ENCODE measurements around the gene GTPBP10. TPM values are rescaled to one million over a fixed set of nuclear protein-coding genes. Genes with fewer than 3 reads are reported as not detected.

Gene GTPBP10
- total and polyA plus RNA-seq, 9 of the 15 experiments (the other 6 are each of a cell fraction or from before 2014, with no cell fraction given), result 34.6 to 89.8 (median 76.4) TPM

DNA sequence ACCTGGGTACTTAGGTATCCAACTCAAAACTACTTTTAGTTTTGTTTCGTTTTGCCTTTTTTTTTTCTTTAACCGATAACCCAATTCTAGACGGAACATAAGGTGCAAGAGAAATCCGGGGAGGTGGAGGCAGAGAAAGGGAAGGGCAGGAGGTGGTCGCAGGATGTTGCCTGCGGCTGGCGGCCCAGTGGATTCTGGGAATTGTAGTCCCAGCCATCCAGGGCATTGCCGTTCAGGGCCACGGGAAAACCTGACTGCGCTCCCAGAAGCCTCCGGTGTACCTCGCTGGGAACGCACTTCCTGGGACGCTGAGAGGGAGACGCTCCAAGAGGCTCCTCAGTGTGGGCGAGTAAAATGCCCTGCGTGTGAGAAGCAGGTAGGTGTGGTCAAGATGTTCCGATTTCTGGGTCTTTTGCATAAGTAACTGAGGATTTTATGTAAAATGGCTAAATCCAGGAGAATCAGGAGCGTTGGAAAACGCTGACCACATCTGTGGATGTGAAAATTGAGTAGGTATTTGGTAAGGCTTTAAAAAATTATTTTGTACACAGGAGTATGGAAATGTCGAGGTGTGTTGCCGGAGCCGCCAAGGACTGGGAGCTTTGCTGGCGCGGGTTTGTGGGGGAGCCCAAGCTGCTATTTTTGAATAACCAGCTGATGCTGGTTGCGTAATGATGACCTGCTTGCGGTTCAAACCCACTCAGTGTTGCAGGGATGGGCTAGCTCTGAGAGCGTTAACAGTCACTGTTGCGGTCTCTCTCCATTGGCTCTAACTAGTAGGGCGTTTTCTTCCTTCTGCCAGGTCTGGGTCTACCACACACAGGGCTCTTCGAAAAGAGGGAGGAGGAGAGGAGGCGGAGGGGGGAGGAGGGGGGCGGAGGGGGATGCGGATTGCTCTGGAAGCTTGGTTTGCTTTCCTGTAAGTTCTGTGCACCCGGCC lies 56.9 kb downstream of the GTPBP10 start, which contains the start of gene CLDN12 (continued):
- TF ChIP-seq, protein P1, sequence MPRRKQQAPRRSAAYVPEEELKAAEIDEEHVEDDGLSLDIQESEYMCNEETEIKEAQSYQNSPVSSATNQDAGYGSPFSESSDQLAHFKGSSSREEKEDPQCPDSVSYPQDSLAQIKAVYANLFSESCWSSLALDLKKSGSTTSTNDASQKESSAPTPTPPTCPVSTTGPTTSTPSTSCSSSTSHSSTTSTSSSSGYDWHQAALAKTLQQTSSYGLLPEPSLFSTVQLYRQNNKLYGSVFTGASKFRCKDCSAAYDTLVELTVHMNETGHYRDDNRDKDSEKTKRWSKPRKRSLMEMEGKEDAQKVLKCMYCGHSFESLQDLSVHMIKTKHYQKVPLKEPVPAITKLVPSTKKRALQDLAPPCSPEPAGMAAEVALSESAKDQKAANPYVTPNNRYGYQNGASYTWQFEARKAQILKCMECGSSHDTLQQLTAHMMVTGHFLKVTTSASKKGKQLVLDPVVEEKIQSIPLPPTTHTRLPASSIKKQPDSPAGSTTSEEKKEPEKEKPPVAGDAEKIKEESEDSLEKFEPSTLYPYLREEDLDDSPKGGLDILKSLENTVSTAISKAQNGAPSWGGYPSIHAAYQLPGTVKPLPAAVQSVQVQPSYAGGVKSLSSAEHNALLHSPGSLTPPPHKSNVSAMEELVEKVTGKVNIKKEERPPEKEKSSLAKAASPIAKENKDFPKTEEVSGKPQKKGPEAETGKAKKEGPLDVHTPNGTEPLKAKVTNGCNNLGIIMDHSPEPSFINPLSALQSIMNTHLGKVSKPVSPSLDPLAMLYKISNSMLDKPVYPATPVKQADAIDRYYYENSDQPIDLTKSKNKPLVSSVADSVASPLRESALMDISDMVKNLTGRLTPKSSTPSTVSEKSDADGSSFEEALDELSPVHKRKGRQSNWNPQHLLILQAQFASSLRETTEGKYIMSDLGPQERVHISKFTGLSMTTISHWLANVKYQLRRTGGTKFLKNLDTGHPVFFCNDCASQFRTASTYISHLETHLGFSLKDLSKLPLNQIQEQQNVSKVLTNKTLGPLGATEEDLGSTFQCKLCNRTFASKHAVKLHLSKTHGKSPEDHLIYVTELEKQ (CRISPR knock-in tag; IDR thresholded peaks at IDR 0.05), result no peak
- TF ChIP-seq TEAD2 (tag; IDR thresholded peaks at IDR 0.05) (no peak), KLF13 (tag; IDR thresholded peaks at IDR 0.05; ENCODE audit: borderline replicate concordance, low read depth) (no peak), HDGF (IDR thresholded peaks at IDR 0.05) (no peak), SUPT5H (IDR thresholded peaks at IDR 0.05) (peak; percentile 84), LCOR (CRISPR knock-in tag; IDR thresholded peaks at IDR 0.05) (0 out of 2 replicates have a peak, but pooled peaks have one; percentile 65), ZNF75A (CRISPR knock-in tag; IDR thresholded peaks at IDR 0.05) (no peak), FOXA3 (CRISPR knock-in tag; conservative IDR thresholded peaks at IDR 0.05 in 1 of 2, IDR thresholded peaks at IDR 0.05 in 1 of 2) (no peak), SIX5 (IDR thresholded peaks at IDR 0.05; ENCODE audit: borderline replicate concordance in 1 of 2, insufficient read depth in 1 of 2, low read depth in 1 of 2, low read length in 2 of 2) (peak; percentile 57 to 65; a peak in 3 of 4 replicates), BCOR (IDR thresholded peaks at IDR 0.05) (no peak), PPARD (CRISPR knock-in tag; IDR thresholded peaks at IDR 0.05) (no peak)
- TF ChIP-seq, protein P2, sequence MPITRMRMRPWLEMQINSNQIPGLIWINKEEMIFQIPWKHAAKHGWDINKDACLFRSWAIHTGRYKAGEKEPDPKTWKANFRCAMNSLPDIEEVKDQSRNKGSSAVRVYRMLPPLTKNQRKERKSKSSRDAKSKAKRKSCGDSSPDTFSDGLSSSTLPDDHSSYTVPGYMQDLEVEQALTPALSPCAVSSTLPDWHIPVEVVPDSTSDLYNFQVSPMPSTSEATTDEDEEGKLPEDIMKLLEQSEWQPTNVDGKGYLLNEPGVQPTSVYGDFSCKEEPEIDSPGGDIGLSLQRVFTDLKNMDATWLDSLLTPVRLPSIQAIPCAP (CRISPR knock-in tag; IDR thresholded peaks at IDR 0.05; ENCODE audit: borderline replicate concordance), result no peak
- TF ChIP-seq, protein P3, sequence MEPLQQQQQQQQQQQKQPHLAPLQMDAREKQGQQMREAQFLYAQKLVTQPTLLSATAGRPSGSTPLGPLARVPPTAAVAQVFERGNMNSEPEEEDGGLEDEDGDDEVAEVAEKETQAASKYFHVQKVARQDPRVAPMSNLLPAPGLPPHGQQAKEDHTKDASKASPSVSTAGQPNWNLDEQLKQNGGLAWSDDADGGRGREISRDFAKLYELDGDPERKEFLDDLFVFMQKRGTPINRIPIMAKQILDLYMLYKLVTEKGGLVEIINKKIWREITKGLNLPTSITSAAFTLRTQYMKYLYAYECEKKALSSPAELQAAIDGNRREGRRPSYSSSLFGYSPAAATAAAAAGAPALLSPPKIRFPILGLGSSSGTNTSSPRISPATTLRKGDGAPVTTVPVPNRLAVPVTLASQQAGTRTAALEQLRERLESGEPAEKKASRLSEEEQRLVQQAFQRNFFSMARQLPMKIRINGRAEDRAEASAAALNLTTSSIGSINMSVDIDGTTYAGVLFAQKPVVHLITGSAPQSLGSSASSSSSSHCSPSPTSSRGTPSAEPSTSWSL (CRISPR knock-in tag; IDR thresholded peaks at IDR 0.05; ENCODE audit: borderline replicate concordance), result no peak
- TF ChIP-seq, protein P4, sequence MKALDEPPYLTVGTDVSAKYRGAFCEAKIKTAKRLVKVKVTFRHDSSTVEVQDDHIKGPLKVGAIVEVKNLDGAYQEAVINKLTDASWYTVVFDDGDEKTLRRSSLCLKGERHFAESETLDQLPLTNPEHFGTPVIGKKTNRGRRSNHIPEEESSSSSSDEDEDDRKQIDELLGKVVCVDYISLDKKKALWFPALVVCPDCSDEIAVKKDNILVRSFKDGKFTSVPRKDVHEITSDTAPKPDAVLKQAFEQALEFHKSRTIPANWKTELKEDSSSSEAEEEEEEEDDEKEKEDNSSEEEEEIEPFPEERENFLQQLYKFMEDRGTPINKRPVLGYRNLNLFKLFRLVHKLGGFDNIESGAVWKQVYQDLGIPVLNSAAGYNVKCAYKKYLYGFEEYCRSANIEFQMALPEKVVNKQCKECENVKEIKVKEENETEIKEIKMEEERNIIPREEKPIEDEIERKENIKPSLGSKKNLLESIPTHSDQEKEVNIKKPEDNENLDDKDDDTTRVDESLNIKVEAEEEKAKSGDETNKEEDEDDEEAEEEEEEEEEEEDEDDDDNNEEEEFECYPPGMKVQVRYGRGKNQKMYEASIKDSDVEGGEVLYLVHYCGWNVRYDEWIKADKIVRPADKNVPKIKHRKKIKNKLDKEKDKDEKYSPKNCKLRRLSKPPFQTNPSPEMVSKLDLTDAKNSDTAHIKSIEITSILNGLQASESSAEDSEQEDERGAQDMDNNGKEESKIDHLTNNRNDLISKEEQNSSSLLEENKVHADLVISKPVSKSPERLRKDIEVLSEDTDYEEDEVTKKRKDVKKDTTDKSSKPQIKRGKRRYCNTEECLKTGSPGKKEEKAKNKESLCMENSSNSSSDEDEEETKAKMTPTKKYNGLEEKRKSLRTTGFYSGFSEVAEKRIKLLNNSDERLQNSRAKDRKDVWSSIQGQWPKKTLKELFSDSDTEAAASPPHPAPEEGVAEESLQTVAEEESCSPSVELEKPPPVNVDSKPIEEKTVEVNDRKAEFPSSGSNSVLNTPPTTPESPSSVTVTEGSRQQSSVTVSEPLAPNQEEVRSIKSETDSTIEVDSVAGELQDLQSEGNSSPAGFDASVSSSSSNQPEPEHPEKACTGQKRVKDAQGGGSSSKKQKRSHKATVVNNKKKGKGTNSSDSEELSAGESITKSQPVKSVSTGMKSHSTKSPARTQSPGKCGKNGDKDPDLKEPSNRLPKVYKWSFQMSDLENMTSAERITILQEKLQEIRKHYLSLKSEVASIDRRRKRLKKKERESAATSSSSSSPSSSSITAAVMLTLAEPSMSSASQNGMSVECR (CRISPR knock-in tag; IDR thresholded peaks at IDR 0.05), result peak; percentile 46; the same call in 1 of the 2 replicates
- TF ChIP-seq, protein P5, sequence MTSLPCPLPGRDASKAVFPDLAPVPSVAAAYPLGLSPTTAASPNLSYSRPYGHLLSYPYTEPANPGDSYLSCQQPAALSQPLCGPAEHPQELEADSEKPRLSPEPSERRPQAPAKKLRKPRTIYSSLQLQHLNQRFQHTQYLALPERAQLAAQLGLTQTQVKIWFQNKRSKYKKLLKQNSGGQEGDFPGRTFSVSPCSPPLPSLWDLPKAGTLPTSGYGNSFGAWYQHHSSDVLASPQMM (CRISPR knock-in tag; IDR thresholded peaks at IDR 0.05), result no peak
